HS-27A (cell line): ENCODE measurements around the gene SERGEF.
A peak's percentile ranks its signal among the peaks of the same experiment; 100 is the strongest.

ENCODE experiments used
- DNase-seq: peaks from one replicate; pipeline ENCODE4 v3.0.0-alpha.2; 2012; ENCODE audit warnings: low read depth, missing footprints

SERGEF gene

GRCh38 chr11:17861036-17861755, 151.7 kb downstream of the SERGEF start:
- DNase-seq = no peak

GRCh38 chr11:17859552-17859951, 153.3 kb downstream of the SERGEF start:
- no peak for DNase-seq

GRCh38 chr11:17855531-17856290, 157.1 kb downstream of the SERGEF start:
- DNase-seq = no peak

- DNase-seq = no peak
Observed at GRCh38 chr11:17853280-17853679, 159.6 kb downstream of the SERGEF start.

- DNase-seq = no peak
Observed at GRCh38 chr11:17852246-17852645, 160.6 kb downstream of the SERGEF start.

GRCh38 chr11:17851697-17852096, 161.2 kb downstream of the SERGEF start:
- no peak for DNase-seq

- no peak for DNase-seq
Observed at GRCh38 chr11:17850336-17850735, 162.5 kb downstream of the SERGEF start.

GRCh38 chr11:17848715-17849114, 164.1 kb downstream of the SERGEF start:
- no peak for DNase-seq

- no peak for DNase-seq
Observed at GRCh38 chr11:17846852-17847453, 165.9 kb downstream of the SERGEF start.

GRCh38 chr11:17845431-17845881, 167.4 kb downstream of the SERGEF start:
- peak; percentile 62 for DNase-seq

GRCh38 chr11:17840101-17840548, 172.7 kb downstream of the SERGEF start:
- no peak for DNase-seq

GRCh38 chr11:17839450-17839849, 173.4 kb downstream of the SERGEF start:
- DNase-seq = no peak

GRCh38 chr11:17838102-17838501, 174.7 kb downstream of the SERGEF start:
- DNase-seq = no peak

GRCh38 chr11:17831883-17832282, 181.0 kb downstream of the SERGEF start:
- no peak for DNase-seq

GRCh38 chr11:17831228-17831627, 181.6 kb downstream of the SERGEF start:
- DNase-seq = no peak

GRCh38 chr11:17828311-17828751, 184.5 kb downstream of the SERGEF start:
- DNase-seq = no peak

GRCh38 chr11:17827006-17827405, 185.8 kb downstream of the SERGEF start:
- DNase-seq = no peak

- DNase-seq = no peak
Observed at GRCh38 chr11:17822401-17822781, 190.5 kb downstream of the SERGEF start.

- no peak for DNase-seq
Observed at GRCh38 chr11:17821648-17822400, 191.0 kb downstream of the SERGEF start.

- no peak for DNase-seq
Observed at GRCh38 chr11:17816232-17816931, 196.5 kb downstream of the SERGEF start.

GRCh38 chr11:17814546-17814945, 198.3 kb downstream of the SERGEF start:
- no peak for DNase-seq
